ENCODE results near the gene ACSS3. TPM values are rescaled to one million over a fixed set of nuclear protein-coding genes. Genes with fewer than 3 reads are reported as not detected.
A peak's percentile ranks its signal among the peaks of the same experiment; 100 is the strongest.

ACSS3 gene
- total and polyA plus RNA-seq, 2 of the 8 experiments (the other 6 are each of a cell fraction or from before 2014, with no cell fraction given), result 14.4 to 24.0 TPM

GRCh38 chr12:81083018-81083417 lies 5.1 kb downstream of the ACSS3 start (continued):
- peak; percentile 58 for TF ChIP-seq CHD7 (IDR thresholded peaks at IDR 0.05; ENCODE audit: insufficient replicate concordance, low read length)

All from H1 (cell line).